RWPE1 (cell line): Measurements from ENCODE around the gene USH1C.

Experiments
- CTCF ChIA-PET: fragments of 350-600 bp; sonication (Branson Sonifier 250); formaldehyde crosslinking; extraction: SDS; loops from one replicate; lab custom pipeline; 2021; lab: Yijun Ruan, JAX
- POLR2A ChIA-PET: fragments of 400-600 bp; formaldehyde crosslinking; extraction: SDS; loops from one replicate; lab custom pipeline; 2020; ENCODE audit warnings: antibody characterized with exemption; ENCODE audit not compliant: low non-redundant PET; lab: Yijun Ruan, JAX
- DNase-seq: peaks from one replicate; pipeline ENCODE4 v3.0.0; 2012; ENCODE audit warnings: low spot score
- H3K27ac ChIP-seq: fragments of 450-650 bp; 2 replicates; pipeline ENCODE4 v1.5.1; 2017
- TF ChIP-seq, protein P1 (sequence below): fragments of 450-650 bp; conservative IDR thresholded peaks from 2 replicates; pipeline ENCODE4 v1.5.1; 2017; ENCODE audit warnings: low read depth, mild to moderate bottlenecking

Gene USH1C

DNA sequence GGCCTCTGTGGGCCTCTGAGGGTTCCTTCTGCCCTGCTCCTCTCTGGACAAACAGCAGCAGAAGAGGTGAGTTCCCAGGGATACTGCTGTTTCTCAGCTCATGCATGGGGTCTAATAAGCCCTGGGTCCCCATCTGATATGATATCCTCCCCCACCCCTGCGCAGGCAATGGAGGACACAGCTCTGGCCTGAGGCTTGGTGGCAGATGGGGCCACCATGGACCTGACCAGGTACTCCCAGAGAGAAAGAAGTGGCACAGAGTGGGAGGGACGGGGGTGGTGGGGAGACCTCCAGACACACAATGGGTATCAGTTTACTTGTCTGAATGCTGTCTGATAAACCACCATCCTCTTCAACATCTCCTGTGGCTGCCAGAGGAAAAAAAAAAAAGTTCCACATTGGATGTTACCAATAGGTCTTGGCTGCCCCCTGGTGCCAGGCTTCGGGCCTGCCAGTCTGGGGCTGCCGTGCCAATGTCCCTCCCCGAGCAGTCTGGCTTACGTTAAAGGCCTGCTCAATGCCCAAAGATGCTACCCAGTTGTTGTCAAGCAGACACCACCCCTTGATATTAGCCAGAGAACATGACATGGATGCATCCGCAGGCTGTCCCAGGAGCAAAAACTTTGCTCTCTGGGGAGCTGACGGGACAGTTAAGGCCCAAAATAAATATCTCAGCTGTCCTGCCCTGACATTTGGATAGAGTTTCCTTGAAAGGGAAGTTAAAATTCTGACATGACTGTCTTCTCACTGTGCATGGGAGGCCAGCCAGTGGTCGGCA is 39.7 kb downstream of the USH1C start:
- no peak overlapping the region for H3K27ac ChIP-seq
- TF ChIP-seq, protein P1, sequence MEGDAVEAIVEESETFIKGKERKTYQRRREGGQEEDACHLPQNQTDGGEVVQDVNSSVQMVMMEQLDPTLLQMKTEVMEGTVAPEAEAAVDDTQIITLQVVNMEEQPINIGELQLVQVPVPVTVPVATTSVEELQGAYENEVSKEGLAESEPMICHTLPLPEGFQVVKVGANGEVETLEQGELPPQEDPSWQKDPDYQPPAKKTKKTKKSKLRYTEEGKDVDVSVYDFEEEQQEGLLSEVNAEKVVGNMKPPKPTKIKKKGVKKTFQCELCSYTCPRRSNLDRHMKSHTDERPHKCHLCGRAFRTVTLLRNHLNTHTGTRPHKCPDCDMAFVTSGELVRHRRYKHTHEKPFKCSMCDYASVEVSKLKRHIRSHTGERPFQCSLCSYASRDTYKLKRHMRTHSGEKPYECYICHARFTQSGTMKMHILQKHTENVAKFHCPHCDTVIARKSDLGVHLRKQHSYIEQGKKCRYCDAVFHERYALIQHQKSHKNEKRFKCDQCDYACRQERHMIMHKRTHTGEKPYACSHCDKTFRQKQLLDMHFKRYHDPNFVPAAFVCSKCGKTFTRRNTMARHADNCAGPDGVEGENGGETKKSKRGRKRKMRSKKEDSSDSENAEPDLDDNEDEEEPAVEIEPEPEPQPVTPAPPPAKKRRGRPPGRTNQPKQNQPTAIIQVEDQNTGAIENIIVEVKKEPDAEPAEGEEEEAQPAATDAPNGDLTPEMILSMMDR = peak; percentile 74

DNA sequence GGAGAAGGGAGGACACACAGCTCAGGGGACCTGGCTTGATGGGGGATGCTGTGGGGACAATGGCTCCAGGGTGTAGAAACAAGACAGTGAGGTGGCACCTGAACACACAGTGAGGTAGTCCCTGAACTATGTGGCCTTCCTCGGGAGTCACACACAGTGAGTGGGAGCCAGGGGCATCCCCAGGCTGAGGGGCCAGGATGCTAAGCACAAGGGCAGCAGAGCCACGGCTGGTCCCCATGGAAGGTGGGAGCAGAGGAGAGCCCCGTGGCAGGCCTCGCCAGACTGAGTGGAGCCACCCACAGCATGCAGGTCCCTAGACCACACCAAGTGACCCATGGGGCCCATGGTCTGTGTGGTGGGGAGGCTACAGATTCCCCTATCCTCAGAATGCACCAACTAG is 41.6 kb downstream of the USH1C start:
- ChIA-PET POLR2A (no interaction called here), CTCF (interaction anchor here (0.8 to 4.9 kb wide), 2 partner anchors 59 to 118 kb away, joined by 3 to 41 read pairs; no protein-coding TSS in a partner anchor)
- DNase-seq = no peak
- TF ChIP-seq, protein P1 = no peak
- no peak overlapping the region for H3K27ac ChIP-seq

More for the DNA sequence above, 39.7 kb downstream of the USH1C start:
- ChIA-PET POLR2A (no interaction called here), CTCF (interaction anchor here (0.5 to 4.9 kb wide), 11 partner anchors 8 to 429 kb away, joined by 3 to 41 read pairs (median 3); no protein-coding TSS in a partner anchor)
- DNase-seq = peak; percentile 76

DNA sequence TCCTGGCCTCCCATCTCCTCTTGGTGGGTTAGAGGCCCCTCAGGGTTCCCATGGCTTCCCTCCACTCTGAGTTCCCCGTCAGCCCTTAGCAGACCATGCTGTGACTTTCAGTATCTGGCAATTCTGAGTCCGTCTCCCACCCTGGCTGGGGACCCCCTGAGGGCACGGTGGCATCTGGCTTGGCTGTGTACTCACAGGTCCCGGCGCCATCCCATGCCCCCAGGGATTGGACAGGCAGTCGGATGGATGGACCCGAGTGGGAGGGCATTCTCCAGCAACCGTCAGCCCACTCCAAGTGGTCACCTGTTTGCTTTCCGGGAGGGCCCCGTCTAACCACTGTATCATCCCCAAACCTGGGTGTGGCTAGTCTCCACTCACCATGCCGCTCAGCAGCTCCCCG is 43.5 kb downstream of the USH1C start:
- POLR2A ChIA-PET = no interaction called here
- no peak for DNase-seq
- TF ChIP-seq, protein P1 = no peak
- H3K27ac ChIP-seq = no peak overlapping the region
- CTCF ChIA-PET = no interaction called here

DNA sequence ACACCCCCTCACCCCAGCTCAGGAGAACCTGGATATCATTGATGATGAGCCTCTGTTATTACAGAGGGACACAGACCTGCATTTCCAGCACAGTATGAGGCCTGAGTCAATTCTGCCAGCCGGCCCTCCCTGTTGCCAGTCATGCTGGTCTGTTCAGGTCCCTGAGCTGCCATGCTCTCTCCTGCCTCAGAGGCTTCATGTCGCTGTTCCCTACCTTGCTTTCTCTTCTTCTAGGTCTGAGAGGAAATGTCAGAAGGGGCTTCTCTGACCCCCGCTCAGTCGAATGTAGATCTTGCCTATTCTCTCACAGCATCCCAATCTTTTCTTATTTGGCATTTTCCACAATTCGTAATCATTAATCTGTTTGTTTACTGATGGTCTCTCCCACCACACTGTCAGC is 45.7 kb downstream of the USH1C start:
- POLR2A ChIA-PET = no interaction called here
- H3K27ac ChIP-seq = no peak overlapping the region
- CTCF ChIA-PET = interaction anchor here (0.6 to 1.6 kb wide), 8 partner anchors 66 to 461 kb away, joined by 3 to 9 read pairs (median 3); partner anchors contain the start of gene KCNJ11
- DNase-seq = no peak
- TF ChIP-seq, protein P1 = peak; percentile 44

DNA sequence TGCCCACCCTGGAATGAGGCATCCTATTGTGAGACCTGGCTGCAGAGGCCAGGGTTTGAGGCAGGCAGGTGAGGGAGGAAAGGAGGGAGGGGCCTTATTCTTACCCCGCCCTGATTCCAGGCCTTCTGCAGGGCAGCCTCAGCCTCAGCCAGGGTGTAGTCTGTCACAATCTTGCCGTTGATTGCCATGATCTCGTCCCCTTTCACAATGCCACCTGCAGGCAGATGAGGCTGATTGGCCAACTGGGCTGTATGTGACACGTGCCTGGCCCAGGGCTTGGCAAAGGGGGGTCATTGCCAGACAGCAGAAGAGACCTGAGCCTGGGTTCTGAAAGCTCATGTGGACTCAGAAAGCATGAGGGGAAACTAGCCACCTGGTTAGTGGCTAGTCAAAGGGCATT is 46.2 kb downstream of the USH1C start:
- no peak overlapping the region for H3K27ac ChIP-seq
- DNase-seq = no peak
- POLR2A ChIA-PET = no interaction called here
- CTCF ChIA-PET = interaction anchor here (0.6 to 1.6 kb wide), 7 partner anchors 66 to 461 kb away, joined by 3 to 9 read pairs (median 3); partner anchors contain the start of gene KCNJ11
- TF ChIP-seq, protein P1 = no peak

DNA sequence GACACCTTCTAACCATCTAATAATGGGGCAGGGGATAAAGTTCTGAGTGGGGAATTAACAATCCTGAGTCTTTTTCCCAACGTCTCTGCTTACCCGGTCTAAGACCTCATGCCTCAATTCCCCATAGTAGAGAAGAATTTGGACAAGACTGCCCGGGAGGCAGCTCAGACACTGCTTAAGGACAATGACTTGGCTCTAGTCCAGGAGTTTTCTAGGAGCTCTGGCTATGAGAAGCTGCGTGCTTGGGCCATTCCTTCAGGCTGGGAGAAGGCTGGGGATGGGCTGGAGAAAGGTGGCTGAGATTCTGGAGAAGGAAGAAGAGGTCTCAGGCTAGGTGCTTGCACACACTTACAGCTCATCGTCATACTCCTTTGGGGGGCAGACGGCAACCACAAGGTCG is 47.8 kb downstream of the USH1C start:
- no peak for DNase-seq
- POLR2A ChIA-PET = no interaction called here
- CTCF ChIA-PET = interaction anchor here (1.9 kb wide), 1 partner anchor 113 kb away, joined by 9 read pairs; no protein-coding TSS in a partner anchor
- TF ChIP-seq, protein P1 = no peak
- no peak overlapping the region for H3K27ac ChIP-seq
